ENCODE data around the gene NET1.

DNA sequence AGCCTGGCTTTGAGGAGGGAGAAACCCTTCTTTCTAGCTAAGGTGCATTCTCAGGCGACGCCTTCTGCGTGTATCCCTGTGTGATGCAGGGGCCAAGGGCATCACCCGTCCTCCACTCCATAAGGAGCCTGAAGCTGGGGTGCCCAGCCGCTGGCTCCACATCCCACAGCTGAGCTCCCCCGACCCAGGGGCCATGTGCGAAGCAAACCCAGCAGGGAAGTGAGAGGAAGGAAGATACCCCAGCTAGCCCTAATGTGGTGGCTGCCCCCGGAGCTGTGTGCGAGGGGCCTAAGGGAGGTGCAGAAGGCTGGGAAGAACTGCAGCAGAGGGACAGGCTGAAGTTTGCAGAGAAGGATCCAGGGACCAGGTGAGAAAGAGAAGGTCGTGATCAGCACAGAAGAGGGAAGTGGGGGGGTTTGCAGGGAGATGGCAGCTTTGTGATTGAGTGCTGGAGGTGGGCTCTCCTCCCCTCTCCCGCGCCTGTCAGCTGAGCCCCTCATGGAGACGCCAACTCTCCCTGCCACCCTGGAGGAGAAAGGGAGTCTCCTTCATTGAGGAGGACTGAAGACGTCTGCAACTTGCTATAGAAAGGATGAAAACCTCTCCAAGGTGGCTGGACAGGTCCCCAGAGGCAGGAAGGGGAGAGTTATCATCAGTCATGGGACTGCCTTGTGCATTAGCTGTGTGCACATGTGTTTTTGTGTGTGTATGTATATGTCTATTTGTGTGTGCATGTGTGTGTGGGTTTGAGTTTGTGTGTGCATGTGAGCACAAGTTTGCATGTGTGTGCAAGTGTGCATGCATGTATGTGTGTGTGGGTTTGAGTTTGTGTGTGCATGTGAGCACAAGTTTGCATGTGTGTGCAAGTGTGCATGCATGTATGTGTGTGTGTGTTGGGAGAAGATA, 90.5 kb downstream of the NET1 start:
- TF ChIP-seq POLR2A (IDR thresholded peaks at IDR 0.05; ENCODE audit: low read length), result no peak
- no peak for TF ChIP-seq GATA1 (IDR thresholded peaks at IDR 0.05; ENCODE audit: low read depth, low read length)
